Keratinocyte (primary cell): Measurements from ENCODE around the gene ZC3H7A. TPM values are rescaled to one million over a fixed set of nuclear protein-coding genes. Genes with fewer than 3 reads are reported as not detected.

Source experiments
- DNase-seq: peaks from one replicate; pipeline ENCODE4 v3.0.0-alpha.2; 2011; ENCODE audit warnings: low read depth, missing footprints, low spot score
- FAIRE-seq: peaks from 2 replicates; lab custom pipeline; 2011; peaks lifted over from hg19 to GRCh38; lab: Jason Lieb, UNC
- H2AFZ ChIP-seq: 2 replicates; pipeline ENCODE4 v1.6.0; 2012; ENCODE audit warnings: low read length, control low read depth, inconsistent platforms; ENCODE audit not compliant: control insufficient read depth
- H3K27ac ChIP-seq: 2 replicates; pipeline ENCODE4 v1.5.1; 2011; ENCODE audit warnings: low read length; ENCODE audit not compliant: control insufficient read depth, insufficient read depth
- H3K27me3 ChIP-seq: 3 replicates; pipeline ENCODE4 v1.6.0; 2011; ENCODE audit warnings: low read length; ENCODE audit not compliant: control insufficient read depth, insufficient read depth; ENCODE audit errors: extremely low read depth
- H3K36me3 ChIP-seq, 2 experiments: 2 replicates in 1 of 2; 3 replicates in 1 of 2; pipeline ENCODE4 v1.5.1; 2011; ENCODE audit warnings: low read length in 2 of 2, mild to moderate bottlenecking in 1 of 2; ENCODE audit not compliant: control insufficient read depth in 2 of 2, insufficient read depth in 2 of 2; ENCODE audit errors: extremely low read depth in 1 of 2
- H3K4me1 ChIP-seq: 3 replicates; pipeline ENCODE4 v1.5.1; 2011; ENCODE audit warnings: low read length; ENCODE audit not compliant: control insufficient read depth, insufficient read depth; ENCODE audit errors: extremely low read depth
- H3K4me2 ChIP-seq: 3 replicates; pipeline ENCODE4 v1.6.0; 2011; ENCODE audit warnings: low read depth, low read length; ENCODE audit not compliant: control insufficient read depth, insufficient read depth; ENCODE audit errors: extremely low read depth
- H3K4me3 ChIP-seq, 3 experiments: fragments of 200-600 bp in 1 of 3; sonication (generic) in 1 of 3; 2 replicates in 2 of 3; 3 replicates in 1 of 3; pipeline ENCODE4 v1.5.1; 2011 to 2016; ENCODE audit warnings: low read length in 3 of 3, mild to moderate bottlenecking in 3 of 3, control low read depth in 2 of 3, inconsistent platforms in 1 of 3, low read depth in 1 of 3, mixed read lengths in 1 of 3, mixed run types in 1 of 3, moderate library complexity in 1 of 3; ENCODE audit not compliant: control insufficient read depth in 2 of 3, insufficient read depth in 2 of 3; ENCODE audit errors: extremely low read depth in 1 of 3
- H3K79me2 ChIP-seq: 2 replicates; pipeline ENCODE4 v1.6.0; 2012; ENCODE audit warnings: low read length; ENCODE audit not compliant: control insufficient read depth, insufficient read depth
- H3K9ac ChIP-seq: 3 replicates; pipeline ENCODE4 v1.6.0; 2011; ENCODE audit warnings: low read length; ENCODE audit not compliant: control insufficient read depth, insufficient read depth; ENCODE audit errors: extremely low read depth
- H3K9me1 ChIP-seq: 3 replicates; pipeline ENCODE4 v1.6.0; 2011; ENCODE audit warnings: low read length; ENCODE audit not compliant: control insufficient read depth, insufficient read depth; ENCODE audit errors: extremely low read depth
- H3K9me3 ChIP-seq: 2 replicates; pipeline ENCODE4 v1.5.1; 2012; ENCODE audit warnings: low read depth, low read length; ENCODE audit not compliant: control insufficient read depth
- H4K20me1 ChIP-seq: 3 replicates; pipeline ENCODE4 v1.6.0; 2011; ENCODE audit warnings: low read length; ENCODE audit not compliant: control insufficient read depth, insufficient read depth; ENCODE audit errors: extremely low read depth
- CTCF ChIP-seq, 3 experiments: IDR thresholded peaks in 1 of 3; conservative IDR thresholded peaks in 1 of 3; optimal IDR thresholded peaks in 1 of 3; 2 replicates in 2 of 3; 3 replicates in 1 of 3; pipeline versions ENCODE3 to v1.5.1; 2011; ENCODE audit warnings: low read length in 3 of 3, mild to moderate bottlenecking in 3 of 3, moderate library complexity in 2 of 3, control low read depth in 1 of 3, inconsistent platforms in 1 of 3; ENCODE audit not compliant: insufficient read depth in 2 of 3; ENCODE audit errors: extremely low read depth in 1 of 3
- EZH2 ChIP-seq: IDR thresholded peaks from one replicate; pipeline ENCODE4 v1.6.1; 2012; ENCODE audit warnings: inconsistent platforms, mild to moderate bottlenecking, low read length, moderate library complexity
- dilution Hi-C: fragments of 300-500 bp; cut with MboI; formaldehyde crosslinking; loops from one replicate; pipeline ENCODE4 v1.7.0; 2020; ENCODE audit warnings: low sequenced_read_pairs; ENCODE audit not compliant: extremely low pct_ligation_motif_present
- polyA plus RNA-seq, 5 experiments: library from polyadenylated mRNA; depleted of rRNA in 3 of 5; stranded (reverse) in 3 of 5; stranded (forward) in 1 of 5; unstranded in 1 of 5; fragments of >200 nt; gene quantifications; 1 replicate in 1 of 5; 2 replicates in 3 of 5; 3 replicates in 1 of 5; pipeline versions ENCODE4 v1.2.1 to v1.2.3, GENCODE V29; 2011 to 2012; ENCODE audit warnings: missing spikeins in 2 of 5, low read depth in 1 of 5, low replicate concordance in 1 of 5

The ZC3H7A gene
- polyA plus RNA-seq, 1 donor (not counting 4 experiments of a cell fraction or from before 2014, with no cell fraction given): 43.9 TPM

GRCh38 chr16:11729787-11730186, 67.3 kb downstream of the ZC3H7A start:
- Histone ChIP-seq H3K9ac (no peak overlapping the region), H4K20me1 (no peaks in the 10 kb centered on the region), H3K4me1 (no peaks in the 10 kb centered on the region), H3K4me3 (no peak overlapping the region), H3K79me2 (peaks cover 3% of the 10 kb centered on the region), H3K9me3 (no peaks in the 10 kb centered on the region), H3K36me3 (peaks cover 17 to 27% of the 10 kb centered on the region in 2 experiments), H3K9me1 (no peaks in the 10 kb centered on the region), H2AFZ (no peak overlapping the region), H3K4me2 (no peak overlapping the region), H3K27ac (no peak overlapping the region), H3K27me3 (no peaks in the 10 kb centered on the region)
- TF ChIP-seq EZH2: no peak
- no peak for TF ChIP-seq CTCF (optimal IDR thresholded peaks at IDR 0.05 in 1 of 3, IDR thresholded peaks at IDR 0.05 in 1 of 3, conservative IDR thresholded peaks at IDR 0.05 in 1 of 3; ENCODE audit: extremely low read depth in 1 of 3, insufficient read depth in 2 of 3, low read length in 3 of 3)
- dilution Hi-C loops: no loop called here
- DNase-seq (no peak), FAIRE-seq (no peak)

DNA sequence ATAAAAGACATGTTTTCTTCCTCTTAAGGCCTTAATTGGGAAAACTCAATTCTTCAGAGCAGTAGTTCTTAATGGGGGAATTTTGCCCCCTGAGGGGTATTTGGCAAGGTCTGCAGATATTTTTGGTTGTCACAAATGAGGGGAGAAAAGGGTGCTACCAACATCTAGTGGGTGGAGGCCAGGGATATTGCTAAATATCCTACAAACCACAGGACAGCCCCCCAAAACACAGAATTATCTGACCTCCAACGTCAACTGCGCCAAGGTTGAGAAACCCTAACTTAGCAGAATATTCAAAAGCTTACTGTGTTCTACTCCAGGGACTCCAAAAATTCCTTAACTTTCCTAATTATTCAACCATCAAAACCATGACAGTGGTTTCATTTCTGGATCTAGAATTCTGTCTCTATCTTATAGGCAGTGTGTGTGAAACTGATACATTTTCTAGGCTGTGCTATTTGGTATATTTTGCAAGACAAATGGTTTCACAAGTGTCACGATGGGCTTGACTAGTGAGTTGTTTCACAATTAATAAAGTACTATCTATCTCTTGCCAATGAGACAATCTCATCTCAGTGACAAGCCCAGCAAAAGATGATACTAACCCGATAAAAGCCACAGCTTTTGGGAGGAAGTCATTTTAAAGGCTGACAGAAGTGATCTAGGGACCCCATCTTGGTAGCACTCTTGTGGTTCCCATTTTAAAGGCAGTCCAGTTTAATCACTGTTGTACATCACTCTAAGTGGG, 69.1 kb downstream of the ZC3H7A start:
- TF ChIP-seq EZH2: no peak
- TF ChIP-seq CTCF (optimal IDR thresholded peaks at IDR 0.05 in 1 of 3, IDR thresholded peaks at IDR 0.05 in 1 of 3, conservative IDR thresholded peaks at IDR 0.05 in 1 of 3; ENCODE audit: extremely low read depth in 1 of 3, insufficient read depth in 2 of 3, low read length in 3 of 3): no peak
- H3K36me3 ChIP-seq: peaks cover 14 to 25% of the 10 kb centered on the region in 2 experiments
- H3K4me1 ChIP-seq: no peaks in the 10 kb centered on the region
- H3K79me2 ChIP-seq: no peaks in the 10 kb centered on the region
- dilution Hi-C loops: no loop called here
- FAIRE-seq: no peak
- H3K27ac ChIP-seq: no peak overlapping the region
- H3K9me1 ChIP-seq: no peaks in the 10 kb centered on the region
- H4K20me1 ChIP-seq: no peaks in the 10 kb centered on the region
- H3K9me3 ChIP-seq: no peaks in the 10 kb centered on the region
- H3K27me3 ChIP-seq: no peaks in the 10 kb centered on the region
- H2AFZ ChIP-seq: no peak overlapping the region
- H3K4me3 ChIP-seq: no peak overlapping the region
- H3K9ac ChIP-seq: no peak overlapping the region
- no peak overlapping the region for H3K4me2 ChIP-seq
- no peak for DNase-seq
